Spleen (tissue), 7 donors: ENCODE data around the gene GBX1.

Experiments
- CTCF ChIP-seq, 11 experiments: fragments of 200-600 bp in 7 of 11; fragments of 450-650 bp in 4 of 11; sonication (generic) in 4 of 11; IDR thresholded peaks in 8 of 11; conservative IDR thresholded peaks in 3 of 11; 1 replicate in 7 of 11; 2 replicates in 4 of 11; pipeline versions ENCODE4 v1.4.0 to v1.8.0; 2016 to 2021; ENCODE audit warnings: antibody characterized with exemption in 11 of 11, inconsistent platforms in 4 of 11, mild to moderate bottlenecking in 1 of 11
- POLR2AphosphoS5 ChIP-seq, 3 donors: sonication (generic); formaldehyde crosslinking; IDR thresholded peaks; one replicate each; pipeline ENCODE4 v1.5.1; 2017; ENCODE audit warnings: antibody characterized with exemption in 3 of 3
- donor health status: DM: no; HTN: no; CAD: no; lungs with moderate emphysema.
- donor health status: DM: no; HTN: no; CAD: no.
- donor health status: DM: no; HTN: no; CAD: no.

- no peak for TF ChIP-seq CTCF (IDR thresholded peaks at IDR 0.05 in 8 of 11, conservative IDR thresholded peaks at IDR 0.05 in 3 of 11)
- TF ChIP-seq POLR2AphosphoS5 (IDR thresholded peaks at IDR 0.05): no peak
These were observed 42.1 kb upstream of the GBX1 start for GRCh38 chr7:151209588-151209987.
